HG03175 (cell line): ENCODE data around the gene TTC16.

ENCODE experiments used
- ATAC-seq: cut with Tn5 transposase; IDR thresholded peaks from one replicate; pipeline ENCODE4 v1.9.1; 2021; ENCODE audit warnings: mild to moderate bottlenecking, moderate library complexity; ENCODE audit not compliant: unreplicated experiment

The TTC16 gene

GRCh38 chr9:127763918-127764384 lies 48.1 kb downstream of the TTC16 start:
- no peak for ATAC-seq

GRCh38 chr9:127765418-127765817 lies 49.5 kb downstream of the TTC16 start:
- no peak for ATAC-seq

GRCh38 chr9:127767410-127767809 lies 51.5 kb downstream of the TTC16 start:
- no peak for ATAC-seq

GRCh38 chr9:127767909-127768331 lies 52.0 kb downstream of the TTC16 start:
- no peak for ATAC-seq

- no peak for ATAC-seq
Observed at GRCh38 chr9:127768698-127769097, 52.8 kb downstream of the TTC16 start.

GRCh38 chr9:127769101-127769500 lies 53.2 kb downstream of the TTC16 start:
- ATAC-seq, result no peak

- no peak for ATAC-seq
Observed at GRCh38 chr9:127769929-127770582, 54.2 kb downstream of the TTC16 start.

GRCh38 chr9:127770583-127770904 lies 54.7 kb downstream of the TTC16 start:
- ATAC-seq, result no peak

- ATAC-seq, result peak; percentile 86
Observed at GRCh38 chr9:127770905-127771569, 55.2 kb downstream of the TTC16 start.

- ATAC-seq, result no peak
Observed at GRCh38 chr9:127771570-127772189, 55.8 kb downstream of the TTC16 start.

- ATAC-seq, result no peak
Observed at GRCh38 chr9:127772603-127773002, 56.7 kb downstream of the TTC16 start.

GRCh38 chr9:127773272-127773671 lies 57.4 kb downstream of the TTC16 start:
- no peak for ATAC-seq

GRCh38 chr9:127773981-127774380 lies 58.1 kb downstream of the TTC16 start:
- no peak for ATAC-seq

GRCh38 chr9:127776195-127776923 lies 60.5 kb downstream of the TTC16 start:
- ATAC-seq, result peak; percentile 34

- no peak for ATAC-seq
Observed at GRCh38 chr9:127776924-127777289, 61.0 kb downstream of the TTC16 start.

GRCh38 chr9:127777368-127777980 lies 61.6 kb downstream of the TTC16 start:
- ATAC-seq, result no peak

GRCh38 chr9:127778280-127779135 lies 62.6 kb downstream of the TTC16 start, which contains the start of gene SH2D3C:
Gene SH2D3C (minus strand): TSS chr9:127778666. CDS start chr9:127778627, 39 bp downstream.
- peak; percentile 32 for ATAC-seq

GRCh38 chr9:127779136-127779981 lies 63.5 kb downstream of the TTC16 start:
- ATAC-seq, result peak; percentile 40
